ENCODE results near the gene CBARP.

The CBARP gene

GRCh38 chr19:1270854-1271527, 33.2 kb upstream of the CBARP start:
- peak overlapping the region; percentile 90 for H3K27ac Mint-ChIP-seq
- H3K9me3 Mint-ChIP-seq: no peaks in the 10 kb centered on the region
- H3K4me3 Mint-ChIP-seq: peak overlapping the region; percentile 99
- intact Hi-C loops (cut with micrococcal nuclease): no loop called here
- peaks cover 79% of the 10 kb centered on the region for H3K4me1 Mint-ChIP-seq (ENCODE audit: low read depth)
- H3K27me3 Mint-ChIP-seq: peaks cover 7% of the 10 kb centered on the region
- peaks cover 65% of the 10 kb centered on the region for H3K36me3 Mint-ChIP-seq (ENCODE audit: low read depth)

- Mint-ChIP-seq H3K27me3 (peaks cover 7% of the 10 kb centered on the region), H3K9me3 (no peaks in the 10 kb centered on the region), H3K36me3 (ENCODE audit: low read depth) (peaks cover 63% of the 10 kb centered on the region), H3K4me3 (peak overlapping the region; percentile 99), H3K4me1 (ENCODE audit: low read depth) (peaks cover 85% of the 10 kb centered on the region), H3K27ac (peak overlapping the region; percentile 90)
- intact Hi-C loops (cut with micrococcal nuclease): no loop called here
These were observed 32.5 kb upstream of the CBARP start for GRCh38 chr19:1270213-1270853.

GRCh38 chr19:1269478-1270212, 31.8 kb upstream of the CBARP start:
- H3K27ac Mint-ChIP-seq: peak overlapping the region; percentile 90
- H3K4me1 Mint-ChIP-seq (ENCODE audit: low read depth): peaks cover 86% of the 10 kb centered on the region
- H3K9me3 Mint-ChIP-seq: no peaks in the 10 kb centered on the region
- peaks cover 56% of the 10 kb centered on the region for H3K36me3 Mint-ChIP-seq (ENCODE audit: low read depth)
- peaks cover 7% of the 10 kb centered on the region for H3K27me3 Mint-ChIP-seq
- peak overlapping the region; percentile 99 for H3K4me3 Mint-ChIP-seq
- intact Hi-C loops (cut with micrococcal nuclease): no loop called here

- intact Hi-C loops (cut with micrococcal nuclease): no loop called here
- H3K36me3 Mint-ChIP-seq (ENCODE audit: low read depth): peaks cover 50% of the 10 kb centered on the region
- H3K4me1 Mint-ChIP-seq (ENCODE audit: low read depth): peaks cover 86% of the 10 kb centered on the region
- peak within 1 kb of the TSS; percentile 90 for H3K27ac Mint-ChIP-seq
- peaks cover 7% of the 10 kb centered on the region for H3K27me3 Mint-ChIP-seq
- H3K9me3 Mint-ChIP-seq: no peaks in the 10 kb centered on the region
- peak within 1 kb of the TSS; percentile 99 for H3K4me3 Mint-ChIP-seq
These were observed 31.3 kb upstream of the CBARP start, which contains the start of gene CIRBP for GRCh38 chr19:1269065-1269477. Gene CIRBP, plus strand, starts transcription at chr19:1269332. Its CDS starts 1,602 bp downstream, at chr19:1270934.

GRCh38 chr19:1268226-1269064, 30.6 kb upstream of the CBARP start:
- H3K36me3 Mint-ChIP-seq (ENCODE audit: low read depth): peaks cover 44% of the 10 kb centered on the region
- intact Hi-C loops (cut with micrococcal nuclease): no loop called here
- H3K27ac Mint-ChIP-seq: peak overlapping the region; percentile 90
- H3K4me1 Mint-ChIP-seq (ENCODE audit: low read depth): peaks cover 83% of the 10 kb centered on the region
- peaks cover 7% of the 10 kb centered on the region for H3K27me3 Mint-ChIP-seq
- H3K9me3 Mint-ChIP-seq: no peaks in the 10 kb centered on the region
- peak overlapping the region; percentile 99 for H3K4me3 Mint-ChIP-seq

GRCh38 chr19:1267477-1268225, 29.8 kb upstream of the CBARP start:
- peaks cover 7% of the 10 kb centered on the region for H3K27me3 Mint-ChIP-seq
- H3K4me3 Mint-ChIP-seq: peak overlapping the region; percentile 66
- H3K9me3 Mint-ChIP-seq: no peaks in the 10 kb centered on the region
- peaks cover 83% of the 10 kb centered on the region for H3K4me1 Mint-ChIP-seq (ENCODE audit: low read depth)
- peak overlapping the region; percentile 90 for H3K27ac Mint-ChIP-seq
- H3K36me3 Mint-ChIP-seq (ENCODE audit: low read depth): peaks cover 36% of the 10 kb centered on the region
- intact Hi-C loops (cut with micrococcal nuclease): loop anchor here (1.0 kb wide), 1 partner anchor 23 kb away; no protein-coding TSS in a partner anchor

- Mint-ChIP-seq H3K4me1 (ENCODE audit: low read depth) (peaks cover 83% of the 10 kb centered on the region), H3K27ac (peak overlapping the region; percentile 90), H3K27me3 (peaks cover 7% of the 10 kb centered on the region), H3K36me3 (ENCODE audit: low read depth) (peaks cover 29% of the 10 kb centered on the region), H3K4me3 (peak overlapping the region; percentile 66), H3K9me3 (no peaks in the 10 kb centered on the region)
- intact Hi-C loops (cut with micrococcal nuclease): loop anchor here (1.0 kb wide), 2 partner anchors 19 to 23 kb away; partner anchors contain the start of gene MIDN
These were observed 29.2 kb upstream of the CBARP start for GRCh38 chr19:1266916-1267476.

- H3K36me3 Mint-ChIP-seq (ENCODE audit: low read depth): peaks cover 23% of the 10 kb centered on the region
- no peaks in the 10 kb centered on the region for H3K9me3 Mint-ChIP-seq
- peaks cover 83% of the 10 kb centered on the region for H3K4me1 Mint-ChIP-seq (ENCODE audit: low read depth)
- peak overlapping the region; percentile 66 for H3K4me3 Mint-ChIP-seq
- intact Hi-C loops (cut with micrococcal nuclease): loop anchor here (1.0 kb wide), 1 partner anchor 18 kb away; the partner anchor contains the start of gene MIDN
- peaks cover 9% of the 10 kb centered on the region for H3K27me3 Mint-ChIP-seq
- H3K27ac Mint-ChIP-seq: peak overlapping the region; percentile 90
These were observed 28.5 kb upstream of the CBARP start for GRCh38 chr19:1266129-1266915.

- Mint-ChIP-seq H3K4me1 (ENCODE audit: low read depth) (peaks cover 83% of the 10 kb centered on the region), H3K4me3 (peak overlapping the region; percentile 66), H3K27me3 (peaks cover 9% of the 10 kb centered on the region), H3K27ac (peak overlapping the region; percentile 90), H3K9me3 (no peaks in the 10 kb centered on the region), H3K36me3 (ENCODE audit: low read depth) (peaks cover 16% of the 10 kb centered on the region)
- intact Hi-C loops (cut with micrococcal nuclease): loop anchor here (1.0 kb wide), 1 partner anchor 17 kb away; the partner anchor contains the start of gene MIDN
These were observed 27.9 kb upstream of the CBARP start for GRCh38 chr19:1265615-1266128.

GRCh38 chr19:1264801-1265614, 27.2 kb upstream of the CBARP start:
- H3K27ac Mint-ChIP-seq: peak overlapping the region; percentile 90
- no peaks in the 10 kb centered on the region for H3K9me3 Mint-ChIP-seq
- peaks cover 9% of the 10 kb centered on the region for H3K27me3 Mint-ChIP-seq
- intact Hi-C loops (cut with micrococcal nuclease): no loop called here
- peaks cover 83% of the 10 kb centered on the region for H3K4me1 Mint-ChIP-seq (ENCODE audit: low read depth)
- peak overlapping the region; percentile 51 for H3K4me3 Mint-ChIP-seq
- peaks cover 10% of the 10 kb centered on the region for H3K36me3 Mint-ChIP-seq (ENCODE audit: low read depth)

GRCh38 chr19:1263188-1263587, 25.4 kb upstream of the CBARP start:
- Mint-ChIP-seq H3K4me1 (ENCODE audit: low read depth) (peaks cover 86% of the 10 kb centered on the region), H3K27ac (peak overlapping the region; percentile 90), H3K4me3 (no peak overlapping the region), H3K27me3 (peaks cover 9% of the 10 kb centered on the region), H3K36me3 (ENCODE audit: low read depth) (peaks cover 12% of the 10 kb centered on the region), H3K9me3 (no peaks in the 10 kb centered on the region)
- intact Hi-C loops (cut with micrococcal nuclease): no loop called here

All from dendritic cell treated with granulocyte-macrophage colony-stimulating factor and Interleukin-4, amounts not matched to agents 40 ng/mL and 50 ng/mL, for 4 days (primary cell).